ENCODE measurements around the gene SH3TC2.

Gene SH3TC2

DNA sequence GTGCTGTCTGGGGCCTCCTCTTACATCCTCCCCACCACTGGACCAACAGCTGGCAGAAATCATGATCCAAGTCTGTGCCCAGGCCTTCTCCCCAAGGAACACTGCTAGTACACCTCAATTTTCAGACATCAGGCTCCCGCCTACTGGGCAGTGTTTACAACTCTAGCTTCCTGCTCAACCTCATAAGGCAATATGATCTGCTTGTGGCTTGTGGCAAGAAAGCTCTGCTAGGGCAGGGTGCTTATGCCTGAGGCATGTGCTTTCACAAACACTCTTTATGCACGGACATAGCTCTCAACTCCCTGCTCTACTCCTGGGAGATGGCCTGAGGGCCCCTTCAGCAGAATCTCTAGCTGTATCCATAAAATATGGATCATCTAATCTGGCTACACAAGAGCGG is 32.5 kb downstream of the SH3TC2 start:
- TF ChIP-seq, protein P1, sequence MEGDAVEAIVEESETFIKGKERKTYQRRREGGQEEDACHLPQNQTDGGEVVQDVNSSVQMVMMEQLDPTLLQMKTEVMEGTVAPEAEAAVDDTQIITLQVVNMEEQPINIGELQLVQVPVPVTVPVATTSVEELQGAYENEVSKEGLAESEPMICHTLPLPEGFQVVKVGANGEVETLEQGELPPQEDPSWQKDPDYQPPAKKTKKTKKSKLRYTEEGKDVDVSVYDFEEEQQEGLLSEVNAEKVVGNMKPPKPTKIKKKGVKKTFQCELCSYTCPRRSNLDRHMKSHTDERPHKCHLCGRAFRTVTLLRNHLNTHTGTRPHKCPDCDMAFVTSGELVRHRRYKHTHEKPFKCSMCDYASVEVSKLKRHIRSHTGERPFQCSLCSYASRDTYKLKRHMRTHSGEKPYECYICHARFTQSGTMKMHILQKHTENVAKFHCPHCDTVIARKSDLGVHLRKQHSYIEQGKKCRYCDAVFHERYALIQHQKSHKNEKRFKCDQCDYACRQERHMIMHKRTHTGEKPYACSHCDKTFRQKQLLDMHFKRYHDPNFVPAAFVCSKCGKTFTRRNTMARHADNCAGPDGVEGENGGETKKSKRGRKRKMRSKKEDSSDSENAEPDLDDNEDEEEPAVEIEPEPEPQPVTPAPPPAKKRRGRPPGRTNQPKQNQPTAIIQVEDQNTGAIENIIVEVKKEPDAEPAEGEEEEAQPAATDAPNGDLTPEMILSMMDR (IDR thresholded peaks at IDR 0.05), result no peak

DNA sequence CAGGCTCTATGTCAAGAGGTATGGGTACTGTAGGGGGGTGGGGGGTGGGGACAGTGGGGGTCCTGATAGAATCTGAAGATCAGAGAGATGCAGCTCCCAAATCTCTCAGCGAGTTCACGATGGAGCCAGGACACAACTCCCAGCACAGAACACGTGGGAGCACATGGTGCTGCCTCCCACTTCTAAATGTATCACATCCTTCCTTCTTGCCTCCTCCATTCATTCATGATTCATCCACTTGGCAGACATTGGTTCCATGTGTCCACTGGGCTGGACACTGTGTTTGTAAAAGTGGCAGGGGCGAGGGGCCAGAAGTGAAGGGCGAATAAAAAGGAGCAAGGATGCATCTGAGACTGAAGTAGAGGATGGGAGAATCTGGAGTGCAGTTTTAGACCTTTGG is 33.9 kb downstream of the SH3TC2 start:
- TF ChIP-seq, protein P1 (IDR thresholded peaks at IDR 0.05), result no peak

DNA sequence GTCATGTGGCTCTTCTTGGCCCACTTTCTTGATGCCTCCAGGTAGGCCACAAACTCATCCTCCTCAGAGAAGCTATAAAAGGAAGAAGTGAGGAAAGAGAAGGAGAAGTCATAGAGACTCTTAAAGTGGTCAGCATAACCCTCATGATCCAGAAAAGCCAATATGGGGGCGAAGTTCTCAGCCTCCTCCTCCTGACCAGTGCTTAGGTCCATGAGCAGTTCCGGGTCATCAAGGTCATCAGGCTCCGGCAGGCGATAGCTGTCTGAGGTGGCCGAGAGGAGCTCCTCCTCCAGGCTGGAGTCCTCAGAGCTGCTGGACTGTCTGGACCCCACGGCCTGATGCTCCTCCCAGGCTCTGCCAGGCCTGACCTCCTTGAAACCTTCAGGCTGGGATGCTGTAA is 34.7 kb downstream of the SH3TC2 start:
- TF ChIP-seq, protein P1 (IDR thresholded peaks at IDR 0.05), result no peak

DNA sequence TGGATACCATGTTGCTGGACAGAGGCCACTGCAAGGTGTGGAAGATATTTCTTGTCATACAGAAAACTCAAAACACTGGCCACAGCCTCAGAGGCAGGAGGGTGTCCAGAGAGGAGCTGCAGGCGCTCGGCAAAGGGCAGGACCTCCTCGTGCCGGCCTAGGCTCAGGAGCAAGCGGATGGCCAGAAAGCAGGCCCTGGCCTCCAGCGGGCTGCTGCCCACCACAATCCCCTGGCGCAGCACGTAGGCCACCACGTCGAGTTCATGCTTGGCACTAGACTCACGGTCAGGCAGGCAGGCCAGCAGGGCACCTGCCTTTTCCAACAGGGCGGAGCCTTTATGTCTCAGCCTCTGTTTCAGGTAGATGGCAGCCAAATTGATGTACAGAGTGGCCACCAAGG is 35.2 kb downstream of the SH3TC2 start:
- TF ChIP-seq, protein P1 (IDR thresholded peaks at IDR 0.05), result no peak

DNA sequence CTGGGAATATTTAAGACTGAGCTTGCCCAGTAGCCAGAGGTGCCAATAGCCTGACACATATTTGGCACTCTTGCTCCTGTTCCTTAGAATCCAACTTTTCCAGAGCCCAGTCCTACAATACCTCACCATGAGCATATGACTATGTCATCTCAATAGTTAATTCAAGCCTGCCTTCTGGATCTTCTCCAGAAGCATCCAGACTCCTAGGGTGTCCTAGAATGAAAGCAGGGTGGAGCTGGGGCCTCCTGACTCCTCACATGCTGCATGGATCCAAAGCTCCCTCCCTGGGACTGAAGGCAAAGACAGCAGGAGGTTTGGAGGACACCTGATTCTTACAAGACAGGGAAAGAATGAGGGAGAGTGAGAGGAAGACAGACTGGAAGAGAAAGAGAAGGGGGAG is 37.9 kb downstream of the SH3TC2 start:
- TF ChIP-seq, protein P1 (IDR thresholded peaks at IDR 0.05), result no peak

DNA sequence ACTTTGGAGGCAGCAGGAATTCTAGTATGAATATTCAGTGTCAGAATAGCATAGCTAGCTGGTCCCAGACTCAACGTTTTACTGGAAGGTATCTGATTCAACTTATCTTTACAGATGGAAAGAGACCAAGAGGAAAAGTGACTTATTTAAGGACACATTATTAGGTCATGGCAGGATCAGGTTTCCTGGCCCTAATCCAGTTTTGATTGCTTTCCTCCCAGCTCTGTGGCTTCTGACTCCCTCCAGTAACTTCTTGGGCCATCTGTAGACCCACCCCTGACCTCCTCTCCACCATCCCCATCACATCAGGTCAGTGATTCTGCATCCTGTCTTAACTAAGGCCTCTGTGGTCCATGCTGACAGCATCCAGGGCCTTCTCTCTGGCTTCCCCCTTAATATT is 38.4 kb downstream of the SH3TC2 start:
- TF ChIP-seq, protein P1 (IDR thresholded peaks at IDR 0.05), result no peak

DNA sequence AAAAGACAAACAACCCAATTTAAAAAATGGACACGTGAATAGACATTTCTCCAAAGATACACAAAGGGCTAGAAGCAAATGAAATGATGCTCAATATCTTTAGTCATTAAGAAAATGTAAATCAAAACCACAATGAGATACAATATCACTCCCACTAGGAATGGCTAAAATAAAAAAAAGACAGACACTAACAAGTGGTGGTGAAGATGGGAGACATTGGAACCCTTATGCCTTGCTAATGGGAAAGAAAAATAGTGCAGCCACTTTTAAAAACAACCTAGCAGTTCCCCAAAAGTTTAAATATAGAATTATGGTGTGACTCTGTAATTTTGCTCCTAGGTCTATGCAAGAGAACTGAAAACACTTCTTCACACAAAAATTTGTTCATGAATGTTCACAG is 40.7 kb downstream of the SH3TC2 start:
- TF ChIP-seq, protein P1 (IDR thresholded peaks at IDR 0.05), result no peak

DNA sequence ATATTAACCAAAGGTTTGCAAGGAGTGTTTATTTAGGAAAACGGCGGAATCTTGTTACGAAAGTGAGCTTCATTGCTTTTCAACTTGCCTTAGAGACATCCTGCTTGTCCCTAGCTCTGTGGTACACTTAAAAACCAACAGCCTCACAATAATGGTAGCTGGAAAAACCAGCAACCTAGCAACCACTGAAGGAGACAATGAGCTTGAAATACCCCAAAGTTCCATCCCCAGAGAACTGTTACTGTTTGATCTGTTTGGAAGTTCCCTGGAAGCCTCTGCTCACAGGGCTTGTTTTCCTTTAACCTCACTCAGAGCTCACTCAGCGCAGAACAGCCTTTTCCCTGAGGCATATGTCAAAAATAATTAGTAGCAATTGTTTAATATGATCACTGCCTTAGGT is 43.2 kb downstream of the SH3TC2 start:
- TF ChIP-seq, protein P1 (IDR thresholded peaks at IDR 0.05), result no peak
